ENCODE data around the gene VPS39. TPM values are rescaled to one million over a fixed set of nuclear protein-coding genes. Genes with fewer than 3 reads are reported as not detected.

VPS39 gene
- total and polyA plus RNA-seq, 2 of the 8 experiments (the other 6 are each of a cell fraction or from before 2014, with no cell fraction given), result 34.4 to 36.6 TPM

DNA sequence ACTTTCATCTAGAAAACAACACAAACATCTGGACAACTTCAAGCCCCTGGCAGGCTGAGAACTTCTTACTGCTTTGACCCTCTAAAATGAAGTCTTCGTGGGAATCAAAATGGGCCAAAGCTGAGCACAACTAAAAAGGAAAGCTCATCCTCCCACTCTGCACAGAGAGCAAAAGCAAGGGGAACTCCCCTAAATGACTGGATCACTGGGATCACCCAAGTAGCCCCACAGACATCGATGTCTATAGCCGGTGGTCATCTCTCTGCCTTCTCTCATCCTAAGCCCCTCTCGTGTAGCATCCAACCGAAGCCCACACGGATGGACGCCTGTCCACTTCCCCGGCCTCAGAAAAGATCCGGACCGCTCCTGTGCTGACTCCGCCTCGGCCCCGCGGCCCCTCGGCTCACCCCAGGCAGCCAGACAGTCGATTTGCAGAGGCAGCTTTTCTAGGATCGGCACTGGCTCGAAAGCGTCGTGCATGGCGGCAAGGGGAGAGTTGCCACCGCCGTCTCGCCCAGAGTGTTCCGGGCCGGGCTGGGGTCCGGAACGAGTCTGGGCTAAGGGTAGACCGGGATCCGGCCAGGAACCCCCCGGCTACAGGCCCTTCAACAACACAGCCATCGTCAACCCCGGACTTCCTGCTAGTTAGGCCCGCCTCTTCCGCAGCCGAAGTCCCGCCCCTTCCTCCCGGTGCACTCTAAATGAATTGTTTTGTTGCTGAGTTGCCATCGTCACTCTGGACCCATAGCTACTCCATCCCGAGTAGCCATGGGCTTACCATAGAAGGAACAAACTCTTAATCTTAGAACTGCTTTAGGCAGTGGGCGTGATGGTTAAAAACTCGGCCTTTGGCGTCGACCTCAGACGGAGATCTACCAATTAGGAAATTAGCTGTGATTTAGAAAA lies at the start of gene VPS39 (continued):
- no peak for TF ChIP-seq SUZ12 (IDR thresholded peaks at IDR 0.05; ENCODE audit: low read length)
